GM12891 (cell line): ENCODE results near the gene MEGF6.

Source experiments
- POLR2A ChIP-seq: IDR thresholded peaks from 2 replicates; pipeline ENCODE4 v1.6.1; 2011; ENCODE audit warnings: low read depth, low read length, control low read depth
- POLR2AphosphoS5 ChIP-seq: IDR thresholded peaks from 2 replicates; pipeline ENCODE4 v1.6.1; 2011; ENCODE audit warnings: low read depth, low read length, control low read depth

GRCh38 chr1:3470650-3471355 is 140.5 kb downstream of the MEGF6 start:
- TF ChIP-seq POLR2A (no peak), POLR2AphosphoS5 (no peak)
